ENCODE measurements around the gene GDPD5.

DNA sequence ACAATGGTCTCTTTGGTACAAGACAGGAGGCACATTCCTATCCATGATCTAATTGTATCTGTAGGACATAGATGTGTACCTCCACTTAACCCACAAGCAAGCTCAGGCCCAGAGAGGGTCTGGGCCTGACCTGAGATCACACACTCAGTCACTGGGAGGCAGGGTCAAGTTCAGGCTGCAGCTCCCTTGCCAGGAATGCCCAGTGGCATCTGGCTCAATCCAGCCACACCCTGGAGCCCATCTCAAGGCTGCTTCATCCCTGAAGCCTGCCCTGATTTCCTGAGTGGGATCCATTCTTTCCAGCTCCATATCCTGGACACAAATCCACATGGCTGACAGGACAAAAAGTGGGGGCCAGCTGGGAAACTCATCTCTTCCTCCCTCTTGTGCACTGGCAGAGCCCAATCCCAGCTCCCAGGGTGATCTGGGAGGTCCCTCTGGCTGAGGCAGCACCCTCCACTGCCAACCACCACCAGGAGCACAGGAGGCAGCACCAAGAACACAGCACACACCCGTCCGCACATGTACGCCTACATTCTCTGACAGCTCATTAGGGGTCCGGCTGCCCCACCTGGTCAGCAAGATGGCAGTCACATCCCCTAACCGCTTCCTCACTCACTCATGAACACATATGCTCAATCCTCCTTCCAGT, 53.5 kb downstream of the GDPD5 start:
- TF ChIP-seq EP300 (IDR thresholded peaks at IDR 0.05) (no peak), MAZ (IDR thresholded peaks at IDR 0.05; ENCODE audit: borderline replicate concordance, low read depth, low read length) (no peak), RFX5 (IDR thresholded peaks at IDR 0.05) (no peak), EHF (CRISPR knock-in tag; IDR thresholded peaks at IDR 0.05) (no peak), RCOR1 (IDR thresholded peaks at IDR 0.05; ENCODE audit: low read depth, low read length) (no peak), ESRRA (IDR thresholded peaks at IDR 0.05; ENCODE audit: borderline replicate concordance, low read length) (no peak), RAD21 (conservative IDR thresholded peaks at IDR 0.05 in 1 of 2, IDR thresholded peaks at IDR 0.05 in 1 of 2) (no peak)
- TF ChIP-seq, protein P1, sequence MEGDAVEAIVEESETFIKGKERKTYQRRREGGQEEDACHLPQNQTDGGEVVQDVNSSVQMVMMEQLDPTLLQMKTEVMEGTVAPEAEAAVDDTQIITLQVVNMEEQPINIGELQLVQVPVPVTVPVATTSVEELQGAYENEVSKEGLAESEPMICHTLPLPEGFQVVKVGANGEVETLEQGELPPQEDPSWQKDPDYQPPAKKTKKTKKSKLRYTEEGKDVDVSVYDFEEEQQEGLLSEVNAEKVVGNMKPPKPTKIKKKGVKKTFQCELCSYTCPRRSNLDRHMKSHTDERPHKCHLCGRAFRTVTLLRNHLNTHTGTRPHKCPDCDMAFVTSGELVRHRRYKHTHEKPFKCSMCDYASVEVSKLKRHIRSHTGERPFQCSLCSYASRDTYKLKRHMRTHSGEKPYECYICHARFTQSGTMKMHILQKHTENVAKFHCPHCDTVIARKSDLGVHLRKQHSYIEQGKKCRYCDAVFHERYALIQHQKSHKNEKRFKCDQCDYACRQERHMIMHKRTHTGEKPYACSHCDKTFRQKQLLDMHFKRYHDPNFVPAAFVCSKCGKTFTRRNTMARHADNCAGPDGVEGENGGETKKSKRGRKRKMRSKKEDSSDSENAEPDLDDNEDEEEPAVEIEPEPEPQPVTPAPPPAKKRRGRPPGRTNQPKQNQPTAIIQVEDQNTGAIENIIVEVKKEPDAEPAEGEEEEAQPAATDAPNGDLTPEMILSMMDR (IDR thresholded peaks at IDR 0.05), result no peak
- TF ChIP-seq, protein P2, sequence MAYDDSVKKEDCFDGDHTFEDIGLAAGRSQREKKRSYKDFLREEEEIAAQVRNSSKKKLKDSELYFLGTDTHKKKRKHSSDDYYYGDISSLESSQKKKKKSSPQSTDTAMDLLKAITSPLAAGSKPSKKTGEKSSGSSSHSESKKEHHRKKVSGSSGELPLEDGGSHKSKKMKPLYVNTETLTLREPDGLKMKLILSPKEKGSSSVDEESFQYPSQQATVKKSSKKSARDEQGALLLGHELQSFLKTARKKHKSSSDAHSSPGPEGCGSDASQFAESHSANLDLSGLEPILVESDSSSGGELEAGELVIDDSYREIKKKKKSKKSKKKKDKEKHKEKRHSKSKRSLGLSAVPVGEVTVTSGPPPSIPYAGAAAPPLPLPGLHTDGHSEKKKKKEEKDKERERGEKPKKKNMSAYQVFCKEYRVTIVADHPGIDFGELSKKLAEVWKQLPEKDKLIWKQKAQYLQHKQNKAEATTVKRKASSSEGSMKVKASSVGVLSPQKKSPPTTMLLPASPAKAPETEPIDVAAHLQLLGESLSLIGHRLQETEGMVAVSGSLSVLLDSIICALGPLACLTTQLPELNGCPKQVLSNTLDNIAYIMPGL (CRISPR knock-in tag; IDR thresholded peaks at IDR 0.05; ENCODE audit: borderline replicate concordance), result no peak
- TF ChIP-seq, protein P3, sequence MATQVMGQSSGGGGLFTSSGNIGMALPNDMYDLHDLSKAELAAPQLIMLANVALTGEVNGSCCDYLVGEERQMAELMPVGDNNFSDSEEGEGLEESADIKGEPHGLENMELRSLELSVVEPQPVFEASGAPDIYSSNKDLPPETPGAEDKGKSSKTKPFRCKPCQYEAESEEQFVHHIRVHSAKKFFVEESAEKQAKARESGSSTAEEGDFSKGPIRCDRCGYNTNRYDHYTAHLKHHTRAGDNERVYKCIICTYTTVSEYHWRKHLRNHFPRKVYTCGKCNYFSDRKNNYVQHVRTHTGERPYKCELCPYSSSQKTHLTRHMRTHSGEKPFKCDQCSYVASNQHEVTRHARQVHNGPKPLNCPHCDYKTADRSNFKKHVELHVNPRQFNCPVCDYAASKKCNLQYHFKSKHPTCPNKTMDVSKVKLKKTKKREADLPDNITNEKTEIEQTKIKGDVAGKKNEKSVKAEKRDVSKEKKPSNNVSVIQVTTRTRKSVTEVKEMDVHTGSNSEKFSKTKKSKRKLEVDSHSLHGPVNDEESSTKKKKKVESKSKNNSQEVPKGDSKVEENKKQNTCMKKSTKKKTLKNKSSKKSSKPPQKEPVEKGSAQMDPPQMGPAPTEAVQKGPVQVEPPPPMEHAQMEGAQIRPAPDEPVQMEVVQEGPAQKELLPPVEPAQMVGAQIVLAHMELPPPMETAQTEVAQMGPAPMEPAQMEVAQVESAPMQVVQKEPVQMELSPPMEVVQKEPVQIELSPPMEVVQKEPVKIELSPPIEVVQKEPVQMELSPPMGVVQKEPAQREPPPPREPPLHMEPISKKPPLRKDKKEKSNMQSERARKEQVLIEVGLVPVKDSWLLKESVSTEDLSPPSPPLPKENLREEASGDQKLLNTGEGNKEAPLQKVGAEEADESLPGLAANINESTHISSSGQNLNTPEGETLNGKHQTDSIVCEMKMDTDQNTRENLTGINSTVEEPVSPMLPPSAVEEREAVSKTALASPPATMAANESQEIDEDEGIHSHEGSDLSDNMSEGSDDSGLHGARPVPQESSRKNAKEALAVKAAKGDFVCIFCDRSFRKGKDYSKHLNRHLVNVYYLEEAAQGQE (IDR thresholded peaks at IDR 0.05), result no peak
